Measurements from ENCODE around the gene CTIF. TPM values are rescaled to one million over a fixed set of nuclear protein-coding genes. Genes with fewer than 3 reads are reported as not detected.

The CTIF gene
- total RNA-seq, 1 donor from 2014 or later, result 23.4 TPM

GRCh38 chr18:48732767-48733424 lies 194.1 kb downstream of the CTIF start:
- DNase-seq, result no peak

GRCh38 chr18:48733643-48734253 lies 194.9 kb downstream of the CTIF start:
- peak; percentile 37 for DNase-seq

GRCh38 chr18:48734460-48734859 lies 195.6 kb downstream of the CTIF start:
- no peak for DNase-seq

- DNase-seq, result no peak
Observed at GRCh38 chr18:48735080-48735676, 196.3 kb downstream of the CTIF start.

- no peak for DNase-seq
Observed at GRCh38 chr18:48735681-48736255, 196.9 kb downstream of the CTIF start.

- no peak for DNase-seq
Observed at GRCh38 chr18:48736321-48737260, 197.8 kb downstream of the CTIF start.

GRCh38 chr18:48739266-48740067 lies 200.6 kb downstream of the CTIF start:
- DNase-seq, result no peak

GRCh38 chr18:48740068-48740440 lies 201.2 kb downstream of the CTIF start:
- DNase-seq, result no peak

GRCh38 chr18:48740851-48741485 lies 202.1 kb downstream of the CTIF start:
- DNase-seq, result no peak

GRCh38 chr18:48741866-48742265 lies 203.0 kb downstream of the CTIF start:
- no peak for DNase-seq

GRCh38 chr18:48742304-48742703 lies 203.5 kb downstream of the CTIF start:
- no peak for DNase-seq

GRCh38 chr18:48742706-48743475 lies 204.1 kb downstream of the CTIF start:
- DNase-seq, result peak; percentile 48

- DNase-seq, result no peak
Observed at GRCh38 chr18:48743886-48744285, 205.1 kb downstream of the CTIF start.

- no peak for DNase-seq
Observed at GRCh38 chr18:48745293-48745692, 206.5 kb downstream of the CTIF start.

GRCh38 chr18:48749768-48750167 lies 210.9 kb downstream of the CTIF start:
- peak; percentile 41 for DNase-seq

GRCh38 chr18:48750485-48751175 lies 211.8 kb downstream of the CTIF start:
- DNase-seq, result no peak

GRCh38 chr18:48751727-48752468 lies 213.1 kb downstream of the CTIF start:
- DNase-seq, result no peak

GRCh38 chr18:48752478-48752877 lies 213.6 kb downstream of the CTIF start:
- DNase-seq, result no peak

- DNase-seq, result no peak
Observed at GRCh38 chr18:48752928-48753327, 214.1 kb downstream of the CTIF start.

Measured in tongue (tissue), 2 donors.